Measurements from ENCODE around the gene SKOR2. TPM values are rescaled to one million over a fixed set of nuclear protein-coding genes. Genes with fewer than 3 reads are reported as not detected.
A peak's percentile ranks its signal among the peaks of the same experiment; 100 is the strongest.

SKOR2 gene
- total and polyA plus RNA-seq, 2 of the 4 experiments (the other 2 are of a cell fraction), result not detected

GRCh38 chr18:47204908-47205522 is 46.4 kb downstream of the SKOR2 start:
- TF ChIP-seq CTCF (conservative IDR thresholded peaks at IDR 0.05; ENCODE audit: low read depth, low read length) (peak; percentile 84), POLR2A (IDR thresholded peaks at IDR 0.05; ENCODE audit: low read depth, low read length) (no peak), RAD21 (IDR thresholded peaks at IDR 0.05; ENCODE audit: low read length) (peak; percentile 73), SMC3 (IDR thresholded peaks at IDR 0.05; ENCODE audit: low read depth, low read length) (peak; percentile 93)
- no peaks in the 10 kb centered on the region for H3K9me1 ChIP-seq (ENCODE audit: insufficient read depth, low read length)
- dilution Hi-C loops (cut with HindIII; ENCODE audit: low sequenced_read_pairs, unreplicated experiment) (no loop called here), intact Hi-C loops (cut with micrococcal nuclease) (loop anchor here (1.0 kb wide), 2 partner anchors 105 to 155 kb away; no protein-coding TSS in a partner anchor), in situ Hi-C loops (cut with MboI; ENCODE audit: low sequenced_read_pairs) (loop anchor here (5.0 kb wide), 1 partner anchor 103 kb away; no protein-coding TSS in a partner anchor)
- peak; percentile 69 for ATAC-seq (ENCODE audit: low read depth)
- H2BK120ac ChIP-seq (ENCODE audit: low read depth, low read length), result no peak overlapping the region
- no peak overlapping the region for H3K23ac ChIP-seq (ENCODE audit: low read depth, low read length)
- no peak overlapping the region for H3K18ac ChIP-seq (ENCODE audit: low read depth, low read length)
- H4K91ac ChIP-seq (ENCODE audit: insufficient read depth, low read depth, low read length), result no peak overlapping the region
- DNase-seq, result peak; percentile 27
- H4K5ac ChIP-seq (ENCODE audit: low read depth, low read length), result no peak overlapping the region
- no peak overlapping the region for H3K27ac ChIP-seq (ENCODE audit: insufficient read depth, low read length)
- no peaks in the 10 kb centered on the region for H4K20me1 ChIP-seq (ENCODE audit: insufficient read depth, low read length)
- H3K27me3 ChIP-seq (ENCODE audit: control insufficient read depth, insufficient read depth, low read length), result peaks cover 4% of the 10 kb centered on the region
- no peaks in the 10 kb centered on the region for H3K9me3 ChIP-seq (ENCODE audit: control insufficient read depth, insufficient read depth, low read length)
- no peak overlapping the region for H3K4ac ChIP-seq (ENCODE audit: low read depth, low read length)
- H2AK5ac ChIP-seq (ENCODE audit: low read depth, low read length), result no peak overlapping the region
- H3K9ac ChIP-seq (ENCODE audit: low read depth, low read length), result no peak overlapping the region
- BruUV-seq (replicated peaks), result no TSS peak
- H4K8ac ChIP-seq (ENCODE audit: low read depth in 2 of 2, low read length in 2 of 2), result no peak overlapping the region
- H3K56ac ChIP-seq (ENCODE audit: extremely low read depth, insufficient read depth, low read length), result no peak overlapping the region
- H3K4me3 ChIP-seq (ENCODE audit: insufficient read depth, low read depth, low read length), result no peak overlapping the region
- no CpG with 5 or more reads among the region's 3 CpGs for WGBS, 2 experiments (ENCODE audit: extremely low coverage in 2 of 2, insufficient read length in 1 of 2)
- no peak overlapping the region for H3K14ac ChIP-seq (replicated peaks; ENCODE audit: low read depth, low read length)
- H2BK15ac ChIP-seq (ENCODE audit: low read depth, low read length), result no peak overlapping the region
- CTCF ChIA-PET, result interaction anchor here (0.5 to 2.6 kb wide), 15 partner anchors 9 to 427 kb away, joined by 3 to 15 read pairs (median 3); no protein-coding TSS in a partner anchor
- H2BK5ac ChIP-seq (ENCODE audit: low read depth, low read length, poor library complexity, severe bottlenecking), result no peak overlapping the region
- no peak overlapping the region for H2AFZ ChIP-seq (replicated peaks; ENCODE audit: low read length, poor library complexity)
- no peaks in the 10 kb centered on the region for H3K36me3 ChIP-seq (ENCODE audit: control insufficient read depth, insufficient read depth, low read length)
- H3K79me1 ChIP-seq (ENCODE audit: low read depth in 1 of 2, low read length in 2 of 2), result no peaks in the 10 kb centered on the region
- no peaks in the 10 kb centered on the region for H3K4me1 ChIP-seq (ENCODE audit: control insufficient read depth, insufficient read depth, low read length)
- H2BK20ac ChIP-seq (ENCODE audit: low read depth, low read length), result no peak overlapping the region
- no peak overlapping the region for H3K4me2 ChIP-seq (ENCODE audit: low read depth, low read length)
- POLR2A ChIA-PET (ENCODE audit: unreplicated experiment), result interaction anchor here (0.5 kb wide), 1 partner anchor 1410 kb away, joined by 4 read pairs; no protein-coding TSS in a partner anchor
- no peak overlapping the region for H2AK9ac ChIP-seq (replicated peaks; ENCODE audit: low read depth, low read length, poor library complexity)

All from IMR-90 (cell line).